ENCODE data around the gene SEC16A. TPM values are rescaled to one million over a fixed set of nuclear protein-coding genes. Genes with fewer than 3 reads are reported as not detected.

The SEC16A gene
- total RNA-seq, 2 donors from 2014 or later, result 59.0 to 72.8 TPM

GRCh38 chr9:136529516-136530460 is 46.9 kb upstream of the SEC16A start:
- Histone ChIP-seq H3K4me3 (no peak overlapping the region), H3K4me1 (ENCODE audit: control insufficient read depth in 1 of 2, low read depth in 2 of 2) (peaks cover 13 to 52% of the 10 kb centered on the region in 2 donors), H3K36me3 (peaks cover 6% of the 10 kb centered on the region), H3K27ac (no peak overlapping the region), H3K27me3 (replicated peaks; ENCODE audit: insufficient read depth) (no peaks in the 10 kb centered on the region), H3K9me3 (no peaks in the 10 kb centered on the region)
- TF ChIP-seq CTCF (IDR thresholded peaks at IDR 0.05), result no peak
- no peak for DNase-seq (ENCODE audit: low spot score)
- ATAC-seq (ENCODE audit: insufficient number of reproducible peaks, low FRiP score, low read depth), result no peak

- no peak for ATAC-seq (ENCODE audit: insufficient number of reproducible peaks, low FRiP score, low read depth)
- no peak overlapping the region for H3K27ac ChIP-seq
Observed at GRCh38 chr9:136528716-136529341, 46.0 kb upstream of the SEC16A start.

GRCh38 chr9:136527721-136528710 is 45.2 kb upstream of the SEC16A start:
- Histone ChIP-seq H3K27me3 (replicated peaks; ENCODE audit: insufficient read depth) (no peaks in the 10 kb centered on the region), H3K27ac (no peak overlapping the region), H3K4me1 (ENCODE audit: control insufficient read depth in 1 of 2, low read depth in 2 of 2) (peaks cover 9 to 52% of the 10 kb centered on the region in 2 donors), H3K4me3 (no peak overlapping the region), H3K36me3 (peaks cover 9% of the 10 kb centered on the region), H3K9me3 (no peaks in the 10 kb centered on the region)
- DNase-seq (ENCODE audit: low spot score), result no peak
- no peak for ATAC-seq (ENCODE audit: insufficient number of reproducible peaks, low FRiP score, low read depth)
- TF ChIP-seq CTCF (IDR thresholded peaks at IDR 0.05), result no peak

More at GRCh38 chr9:136528716-136529341, 46.0 kb upstream of the SEC16A start:
- DNase-seq (ENCODE audit: low spot score), result no peak
- no peak for TF ChIP-seq CTCF (IDR thresholded peaks at IDR 0.05)
- no peaks in the 10 kb centered on the region for H3K27me3 ChIP-seq (replicated peaks; ENCODE audit: insufficient read depth)
- H3K9me3 ChIP-seq, result no peaks in the 10 kb centered on the region
- peaks cover 13 to 52% of the 10 kb centered on the region in 2 donors for H3K4me1 ChIP-seq (ENCODE audit: control insufficient read depth in 1 of 2, low read depth in 2 of 2)
- peaks cover 4% of the 10 kb centered on the region for H3K36me3 ChIP-seq
- H3K4me3 ChIP-seq, result no peak overlapping the region

GRCh38 chr9:136527131-136527530 is 44.3 kb upstream of the SEC16A start:
- no peak overlapping the region for H3K4me3 ChIP-seq
- no peak overlapping the region for H3K27ac ChIP-seq
- DNase-seq (ENCODE audit: low spot score) (no peak), ATAC-seq (ENCODE audit: insufficient number of reproducible peaks, low FRiP score, low read depth) (no peak)
- H3K27me3 ChIP-seq (replicated peaks; ENCODE audit: insufficient read depth), result no peaks in the 10 kb centered on the region
- H3K4me1 ChIP-seq (ENCODE audit: control insufficient read depth in 1 of 2, low read depth in 2 of 2), result peaks cover 9 to 52% of the 10 kb centered on the region in 2 donors
- no peak for TF ChIP-seq CTCF (IDR thresholded peaks at IDR 0.05)
- peaks cover 9% of the 10 kb centered on the region for H3K36me3 ChIP-seq
- no peaks in the 10 kb centered on the region for H3K9me3 ChIP-seq

Measured in thoracic aorta (tissue), 2 donors.